ENCODE measurements around the gene CFAP20DC. TPM values are rescaled to one million over a fixed set of nuclear protein-coding genes. Genes with fewer than 3 reads are reported as not detected.

Gene CFAP20DC
- total RNA-seq, 2 experiments from 2014 or later: 1.0 to 1.8 TPM

- intact Hi-C loops (cut with micrococcal nuclease; ENCODE audit: unreplicated experiment): no loop called here
- Histone ChIP-seq H3K4me2 (ENCODE audit: low read length) (no peak overlapping the region), H3K27ac (ENCODE audit: low read depth, low read length, poor library complexity, severe bottlenecking) (no peak overlapping the region), H3K36me3 (ENCODE audit: insufficient read depth, low read length) (no peaks in the 10 kb centered on the region), H3K9me3 (ENCODE audit: low read length) (no peaks in the 10 kb centered on the region), H4K20me1 (ENCODE audit: insufficient read depth, low read length) (no peaks in the 10 kb centered on the region), H3K4me3 (ENCODE audit: low read depth, low read length, poor library complexity, severe bottlenecking) (no peak overlapping the region), H3K4me1 (ENCODE audit: insufficient read depth, low read length, poor library complexity, severe bottlenecking) (no peaks in the 10 kb centered on the region), H2AFZ (ENCODE audit: low read length) (no peak overlapping the region), H3K79me2 (ENCODE audit: insufficient read depth, low read depth, low read length) (no peaks in the 10 kb centered on the region), H3K9me2 (ENCODE audit: insufficient read depth, low read length) (peaks cover 3% of the 10 kb centered on the region; the same call in 1 of the 2 replicates)
- TF ChIP-seq, protein P1, sequence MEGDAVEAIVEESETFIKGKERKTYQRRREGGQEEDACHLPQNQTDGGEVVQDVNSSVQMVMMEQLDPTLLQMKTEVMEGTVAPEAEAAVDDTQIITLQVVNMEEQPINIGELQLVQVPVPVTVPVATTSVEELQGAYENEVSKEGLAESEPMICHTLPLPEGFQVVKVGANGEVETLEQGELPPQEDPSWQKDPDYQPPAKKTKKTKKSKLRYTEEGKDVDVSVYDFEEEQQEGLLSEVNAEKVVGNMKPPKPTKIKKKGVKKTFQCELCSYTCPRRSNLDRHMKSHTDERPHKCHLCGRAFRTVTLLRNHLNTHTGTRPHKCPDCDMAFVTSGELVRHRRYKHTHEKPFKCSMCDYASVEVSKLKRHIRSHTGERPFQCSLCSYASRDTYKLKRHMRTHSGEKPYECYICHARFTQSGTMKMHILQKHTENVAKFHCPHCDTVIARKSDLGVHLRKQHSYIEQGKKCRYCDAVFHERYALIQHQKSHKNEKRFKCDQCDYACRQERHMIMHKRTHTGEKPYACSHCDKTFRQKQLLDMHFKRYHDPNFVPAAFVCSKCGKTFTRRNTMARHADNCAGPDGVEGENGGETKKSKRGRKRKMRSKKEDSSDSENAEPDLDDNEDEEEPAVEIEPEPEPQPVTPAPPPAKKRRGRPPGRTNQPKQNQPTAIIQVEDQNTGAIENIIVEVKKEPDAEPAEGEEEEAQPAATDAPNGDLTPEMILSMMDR (conservative IDR thresholded peaks at IDR 0.05; ENCODE audit: low read length): no peak
- no peak for TF ChIP-seq EZH2phosphoT487 (IDR thresholded peaks at IDR 0.05; ENCODE audit: borderline replicate concordance, low read depth, low read length)
- CTCF ChIA-PET (ENCODE audit: unreplicated experiment): no interaction called here
- POLR2A ChIA-PET: interaction anchor here (0.7 to 1.1 kb wide), 2 partner anchors 26 to 1088 kb away, joined by 3 read pairs; no protein-coding TSS in a partner anchor
- BruUV-seq (replicated peaks): no TSS peak
- no peak for DNase-seq (ENCODE audit: low spot score)
Observed at GRCh38 chr3:59072681-59073080, 22.9 kb upstream of the CFAP20DC start.

- no peak overlapping the region for H3K4me3 ChIP-seq (ENCODE audit: low read depth, low read length, poor library complexity, severe bottlenecking)
- H3K36me3 ChIP-seq (ENCODE audit: insufficient read depth, low read length): no peaks in the 10 kb centered on the region
- no TSS peak for BruUV-seq (replicated peaks)
- no peaks in the 10 kb centered on the region for H3K79me2 ChIP-seq (ENCODE audit: insufficient read depth, low read depth, low read length)
- POLR2A ChIA-PET: interaction anchor here (0.6 to 1.4 kb wide), 2 partner anchors 34 to 64 kb away, joined by 3 read pairs; no protein-coding TSS in a partner anchor
- no peaks in the 10 kb centered on the region for H4K20me1 ChIP-seq (ENCODE audit: insufficient read depth, low read length)
- CTCF ChIA-PET (ENCODE audit: unreplicated experiment): no interaction called here
- peaks cover 3% of the 10 kb centered on the region; the same call in 1 of the 2 replicates for H3K9me2 ChIP-seq (ENCODE audit: insufficient read depth, low read length)
- no peak overlapping the region for H3K27ac ChIP-seq (ENCODE audit: low read depth, low read length, poor library complexity, severe bottlenecking)
- no peak overlapping the region for H3K4me2 ChIP-seq (ENCODE audit: low read length)
- TF ChIP-seq, protein P1 (conservative IDR thresholded peaks at IDR 0.05; ENCODE audit: low read length): no peak
- TF ChIP-seq EZH2phosphoT487 (IDR thresholded peaks at IDR 0.05; ENCODE audit: borderline replicate concordance, low read depth, low read length): no peak
- DNase-seq (ENCODE audit: low spot score): no peak
- H2AFZ ChIP-seq (ENCODE audit: low read length): no peak overlapping the region
- H3K9me3 ChIP-seq (ENCODE audit: low read length): no peaks in the 10 kb centered on the region
- intact Hi-C loops (cut with micrococcal nuclease; ENCODE audit: unreplicated experiment): no loop called here
- no peaks in the 10 kb centered on the region for H3K4me1 ChIP-seq (ENCODE audit: insufficient read depth, low read length, poor library complexity, severe bottlenecking)
Observed at GRCh38 chr3:59069838-59070237, 20.0 kb upstream of the CFAP20DC start.

- H3K4me1 ChIP-seq (ENCODE audit: insufficient read depth, low read length, poor library complexity, severe bottlenecking): no peaks in the 10 kb centered on the region
- H3K4me3 ChIP-seq (ENCODE audit: low read depth, low read length, poor library complexity, severe bottlenecking): no peak overlapping the region
- no peaks in the 10 kb centered on the region for H3K9me3 ChIP-seq (ENCODE audit: low read length)
- H4K20me1 ChIP-seq (ENCODE audit: insufficient read depth, low read length): no peaks in the 10 kb centered on the region
- no peak overlapping the region for H3K27ac ChIP-seq (ENCODE audit: low read depth, low read length, poor library complexity, severe bottlenecking)
- no peaks in the 10 kb centered on the region for H3K79me2 ChIP-seq (ENCODE audit: insufficient read depth, low read depth, low read length)
- ChIA-PET CTCF (ENCODE audit: unreplicated experiment) (no interaction called here), POLR2A (no interaction called here)
- H3K4me2 ChIP-seq (ENCODE audit: low read length): no peak overlapping the region
- H3K36me3 ChIP-seq (ENCODE audit: insufficient read depth, low read length): no peaks in the 10 kb centered on the region
- no peak overlapping the region for H2AFZ ChIP-seq (ENCODE audit: low read length)
- no peaks in the 10 kb centered on the region for H3K9me2 ChIP-seq (ENCODE audit: insufficient read depth, low read length)
- DNase-seq (ENCODE audit: low spot score): no peak
- TF ChIP-seq EZH2phosphoT487 (IDR thresholded peaks at IDR 0.05; ENCODE audit: borderline replicate concordance, low read depth, low read length): no peak
- TF ChIP-seq, protein P1 (conservative IDR thresholded peaks at IDR 0.05; ENCODE audit: low read length): no peak
- no TSS peak for BruUV-seq (replicated peaks)
- intact Hi-C loops (cut with micrococcal nuclease; ENCODE audit: unreplicated experiment): no loop called here
Observed at GRCh38 chr3:59065240-59065639, 15.4 kb upstream of the CFAP20DC start.
